HG03558 (cell line): ENCODE data around the gene RFX2.
"Not testable (repeated sequence)": the region's sequence is repeated elsewhere in the genome, so short reads cannot be mapped to it uniquely, and the experiment has no call there.

Experiments
- ATAC-seq: cut with Tn5 transposase; IDR thresholded peaks from one replicate; pipeline ENCODE4 v1.9.1; 2021; ENCODE audit warnings: moderate number of reproducible peaks; ENCODE audit not compliant: unreplicated experiment; ENCODE audit errors: extremely low read depth

The RFX2 gene

DNA sequence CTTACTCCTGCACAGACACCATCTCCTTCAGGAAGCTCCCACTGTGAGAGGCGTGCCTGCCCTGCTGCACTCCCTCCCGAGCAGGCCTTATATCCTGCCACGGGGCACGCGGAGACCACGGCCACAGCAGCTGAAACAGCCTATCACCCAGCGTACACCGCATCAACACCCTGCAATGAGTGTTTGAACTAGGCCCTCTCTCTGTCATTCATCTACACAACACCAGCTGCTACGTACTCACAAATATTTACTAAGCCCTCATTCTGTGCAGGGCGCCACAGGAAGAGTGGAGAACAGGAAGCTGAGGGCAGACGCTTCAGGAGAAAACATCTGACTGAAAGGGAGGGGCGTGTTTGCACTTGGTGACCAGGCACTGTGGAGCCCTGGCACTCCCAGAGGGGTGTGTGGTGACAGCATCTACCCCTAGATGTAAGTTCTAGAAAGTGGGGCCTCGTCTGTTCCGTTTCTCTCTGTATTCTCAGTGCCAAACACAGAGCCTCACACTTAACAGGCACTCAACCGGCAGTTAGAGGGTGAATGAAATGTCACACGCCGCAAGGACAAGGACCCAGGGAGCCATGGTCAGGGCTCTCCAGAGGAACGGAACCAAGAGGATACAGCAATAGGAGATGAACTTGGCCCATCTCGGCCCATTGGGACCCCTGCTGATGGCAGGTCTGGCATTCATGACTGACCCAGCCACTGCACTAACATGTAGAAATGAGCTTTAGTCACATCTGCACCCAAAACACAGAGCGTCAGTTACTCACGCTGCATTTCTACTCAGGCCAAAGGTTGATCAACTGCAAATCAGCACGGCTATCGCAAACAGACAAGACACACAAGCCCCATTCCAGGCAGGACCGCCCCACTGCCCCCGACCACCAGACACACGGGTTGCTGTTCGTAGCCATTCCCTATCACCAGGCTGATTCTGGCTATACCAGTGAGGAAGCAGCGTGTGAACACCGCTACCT is 148.0 kb downstream of the RFX2 start:
- ATAC-seq = no peak

GRCh38 chr19:5961641-5961968 is 148.7 kb downstream of the RFX2 start:
- not testable (repeated sequence) for ATAC-seq

GRCh38 chr19:5960005-5961001 is 150.0 kb downstream of the RFX2 start:
- ATAC-seq = no peak

- no peak for ATAC-seq
Measured at GRCh38 chr19:5959260-5960004, 150.9 kb downstream of the RFX2 start.

DNA sequence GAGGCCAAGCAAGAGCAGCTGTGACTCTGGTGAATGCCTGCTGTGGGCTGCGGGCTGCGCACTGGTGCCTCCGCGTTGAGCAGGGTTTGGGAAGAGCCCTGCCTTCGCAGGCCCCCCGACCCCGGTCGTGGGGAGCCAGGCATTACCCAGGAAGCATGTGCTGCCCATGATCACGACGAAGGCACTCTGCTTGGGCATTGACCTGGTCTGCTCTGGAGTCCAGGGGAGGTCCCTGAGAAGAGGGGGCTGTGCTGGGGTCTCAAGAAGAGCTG is 151.5 kb downstream of the RFX2 start:
- no peak for ATAC-seq

DNA sequence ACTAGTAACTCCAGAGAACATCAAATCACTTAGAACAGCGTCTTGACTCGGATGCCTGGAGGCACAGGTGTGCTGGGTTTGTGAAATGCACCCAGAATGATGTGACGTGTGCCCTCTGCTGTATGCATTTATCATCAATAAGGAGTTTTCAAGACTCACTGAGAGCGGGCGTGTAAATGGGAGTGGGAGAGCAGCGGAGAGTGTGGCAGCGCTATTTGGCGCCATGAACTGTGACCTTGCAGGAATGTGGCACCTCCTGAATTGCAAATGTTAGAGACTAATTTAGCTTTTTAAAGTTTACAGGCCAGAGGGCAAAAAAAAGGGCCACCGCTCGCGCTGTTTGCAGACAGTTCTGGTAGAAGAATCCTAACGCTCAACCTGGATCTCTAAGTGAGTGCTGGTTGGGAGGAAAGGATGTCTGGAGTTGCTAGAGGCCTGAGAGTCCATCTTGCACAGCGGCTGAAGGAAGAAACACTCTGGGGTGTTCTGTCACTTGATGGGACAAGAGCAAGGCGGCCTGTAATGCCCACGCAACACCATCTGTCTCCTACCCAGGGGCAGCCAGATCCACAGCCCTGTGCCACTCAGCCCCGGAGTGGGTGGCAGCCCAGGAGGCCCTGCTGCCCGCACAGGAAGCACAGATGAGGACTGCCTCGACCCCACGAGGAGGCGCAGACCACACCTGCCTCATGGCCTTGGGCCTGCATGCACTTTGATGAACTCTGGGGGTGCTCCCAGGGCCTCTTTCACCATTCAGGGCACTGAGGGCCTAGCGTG is 152.0 kb downstream of the RFX2 start:
- no peak for ATAC-seq

- ATAC-seq = no peak
Measured at GRCh38 chr19:5957170-5957569, 153.1 kb downstream of the RFX2 start.

GRCh38 chr19:5956728-5957127 is 153.6 kb downstream of the RFX2 start:
- ATAC-seq = no peak

DNA sequence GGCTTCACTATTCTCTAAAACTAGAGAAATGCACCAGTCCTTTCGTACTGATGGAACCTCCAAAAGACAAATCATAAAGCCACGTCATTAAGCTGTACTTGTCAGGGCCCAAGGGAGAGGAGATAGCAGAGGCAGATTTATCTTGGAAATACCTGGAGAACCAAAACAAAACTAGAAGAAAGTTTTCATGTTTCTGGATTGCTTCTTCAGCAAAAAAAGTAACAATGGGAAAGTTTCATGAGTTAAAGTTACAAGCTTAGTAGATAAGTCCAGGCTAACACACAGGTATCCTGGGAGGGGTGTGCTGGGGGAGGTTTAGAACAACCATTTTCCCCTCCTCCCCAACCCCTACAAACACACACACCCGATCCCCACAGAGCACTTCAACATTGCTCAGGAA is 154.0 kb downstream of the RFX2 start:
- ATAC-seq = no peak

DNA sequence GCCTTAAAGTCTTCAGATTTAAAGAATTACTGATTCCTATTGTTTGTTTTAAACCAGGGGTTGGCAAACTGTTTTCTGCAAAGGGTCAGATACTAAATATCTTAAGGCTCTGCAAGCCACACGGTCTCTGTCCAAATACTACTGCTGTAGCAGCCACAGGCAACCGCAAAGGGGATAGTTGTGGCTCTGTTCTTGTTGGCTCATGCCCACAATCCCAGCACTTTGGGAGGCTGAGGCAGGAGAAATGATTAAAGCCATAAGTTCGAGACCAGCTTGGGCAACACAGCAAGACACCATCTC is 154.7 kb downstream of the RFX2 start:
- ATAC-seq = no peak

GRCh38 chr19:5954293-5954692 is 156.0 kb downstream of the RFX2 start:
- no peak for ATAC-seq

- ATAC-seq = no peak
Measured at GRCh38 chr19:5953680-5954213, 156.6 kb downstream of the RFX2 start.

DNA sequence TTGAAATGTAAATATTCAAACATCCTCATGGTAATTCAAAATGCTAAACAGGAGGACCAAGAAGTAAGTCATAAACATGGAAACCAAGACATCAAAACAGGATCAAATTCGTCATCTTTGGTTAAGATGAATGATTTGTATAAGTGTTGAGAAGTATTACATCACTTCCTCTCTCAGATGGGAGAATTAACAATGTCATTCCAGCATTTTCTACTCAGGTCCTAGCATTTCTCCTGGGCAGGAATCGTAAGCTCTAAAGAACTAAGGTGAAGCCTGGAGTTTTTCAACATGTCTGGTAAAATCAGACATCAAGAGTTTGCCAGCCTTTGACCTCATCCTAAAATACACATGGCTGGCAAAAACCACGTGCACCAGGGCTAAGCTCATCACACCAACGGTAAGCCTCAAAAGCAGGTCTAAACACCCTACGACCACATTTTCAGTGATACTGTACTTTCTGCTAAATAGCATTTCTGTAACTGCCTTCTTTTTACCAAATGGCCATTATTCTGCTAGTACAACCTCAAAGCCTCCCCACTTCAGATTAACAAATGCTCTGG is 157.2 kb downstream of the RFX2 start:
- ATAC-seq = no peak

DNA sequence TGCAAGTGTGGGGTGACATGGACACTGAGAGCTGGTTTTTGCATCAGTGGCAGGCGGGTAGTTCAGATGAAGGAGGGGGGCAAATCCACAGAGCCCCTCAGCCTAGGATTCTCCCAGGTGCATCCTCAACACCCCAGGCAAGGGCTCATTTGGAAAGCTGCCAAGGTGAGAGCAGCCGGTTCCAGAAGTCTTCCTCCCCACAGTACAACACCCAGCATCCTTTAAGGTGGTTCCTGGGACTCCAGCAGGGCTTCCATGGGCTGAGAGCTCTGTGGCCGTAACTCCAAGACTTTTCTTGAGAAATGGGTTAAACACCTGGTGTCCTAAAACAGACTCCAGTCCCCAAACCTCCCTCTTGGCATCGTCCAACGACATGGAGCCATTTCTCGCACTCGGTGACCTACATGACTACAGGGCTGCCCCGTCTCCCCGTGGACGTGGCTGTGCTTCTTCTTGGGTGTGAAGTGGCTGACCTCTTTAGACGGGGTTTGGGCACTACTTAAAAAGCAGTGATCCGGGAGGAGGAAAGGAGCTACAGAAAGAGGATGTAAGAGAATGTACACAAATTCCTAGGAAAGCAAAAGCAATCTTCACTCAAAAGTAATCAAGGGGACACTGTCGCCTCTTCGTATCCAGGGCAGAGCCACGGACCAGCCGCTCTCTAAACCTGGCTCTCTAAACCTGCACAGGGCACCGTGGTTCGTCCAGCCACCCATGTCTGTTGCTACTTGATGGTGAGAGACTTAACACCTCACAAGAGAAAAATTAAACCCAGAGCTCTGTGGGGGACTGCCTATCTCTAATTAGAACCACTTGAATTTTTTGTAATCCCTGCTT is 157.9 kb downstream of the RFX2 start:
- ATAC-seq = no peak

DNA sequence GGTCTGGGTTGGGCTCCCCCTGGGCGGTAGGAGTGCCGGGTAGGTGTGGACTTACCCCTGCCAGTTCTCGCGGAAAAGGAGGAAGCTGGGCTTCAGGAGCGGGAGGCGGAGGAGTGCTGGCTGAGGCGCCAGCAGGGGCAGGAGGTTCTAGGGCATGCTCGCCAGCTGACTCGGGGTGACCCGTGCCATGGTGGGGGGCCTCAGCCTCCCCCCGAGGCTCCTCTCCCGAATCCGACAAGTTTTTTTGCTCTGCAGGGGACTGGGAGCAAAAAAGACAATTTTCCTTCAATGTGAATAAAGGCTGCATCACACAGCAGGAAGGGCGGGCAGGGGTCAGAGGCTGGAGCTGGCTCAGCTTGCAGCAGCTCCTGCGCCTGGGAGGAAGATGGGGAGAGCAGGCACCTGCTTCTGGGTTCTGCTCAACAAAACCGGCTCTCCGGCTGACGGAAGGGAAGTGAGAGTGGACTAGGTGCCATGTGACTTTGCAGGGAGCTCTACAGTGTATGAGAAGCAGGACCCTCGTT is 158.9 kb downstream of the RFX2 start:
- ATAC-seq = no peak

DNA sequence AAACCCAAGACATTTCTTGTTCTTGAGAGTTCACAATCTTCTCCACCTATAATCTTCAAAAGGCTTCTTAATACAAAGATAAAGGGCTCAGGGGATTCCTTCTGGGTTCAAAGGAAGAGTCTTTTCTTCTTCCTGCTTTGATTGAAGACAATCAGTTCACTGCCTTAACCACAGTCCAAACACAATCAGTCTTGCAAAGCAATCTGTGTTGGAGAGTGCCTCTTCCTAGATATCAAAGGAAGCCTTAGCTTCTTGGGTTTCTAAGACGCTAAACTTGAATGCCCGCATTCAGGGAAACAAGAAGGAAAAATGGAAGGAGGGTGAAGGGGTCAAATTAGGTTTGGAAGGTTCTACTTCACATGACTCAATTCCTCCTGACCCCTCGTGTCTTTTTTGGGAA is 159.6 kb downstream of the RFX2 start:
- ATAC-seq = no peak

GRCh38 chr19:5949792-5950305 is 160.5 kb downstream of the RFX2 start:
- no peak for ATAC-seq
